ENCODE data around the gene CHRNB2.

CHRNB2 gene

GRCh38 chr1:154575951-154576566, 8.5 kb downstream of the CHRNB2 start:
- no peak overlapping the region for H2BK120ac ChIP-seq (ENCODE audit: low read depth, low read length)
- no peak overlapping the region for H3K9ac ChIP-seq (ENCODE audit: low read depth, low read length, poor library complexity)
- H3K36me3 ChIP-seq (replicated peaks in 1 of 2; ENCODE audit: control insufficient read depth in 2 of 2, insufficient read depth in 2 of 2, low read length in 2 of 2): peaks cover 21 to 86% of the 10 kb centered on the region in 2 donors
- no peaks in the 10 kb centered on the region for H3K79me1 ChIP-seq (ENCODE audit: low read depth, low read length)
- H3K23ac ChIP-seq (ENCODE audit: low read depth, low read length, poor library complexity): peak overlapping the region; percentile 74
- H2BK5ac ChIP-seq (ENCODE audit: low read length): no peak overlapping the region
- H3K4me1 ChIP-seq (ENCODE audit: control insufficient read depth in 2 of 2, insufficient read depth in 1 of 2, low read depth in 1 of 2, low read length in 2 of 2): peaks cover 0 to 5% of the 10 kb centered on the region in 2 donors
- no peak overlapping the region for H3K4ac ChIP-seq (ENCODE audit: low read length)
- H3K14ac ChIP-seq (ENCODE audit: low read length): no peak overlapping the region
- no peak overlapping the region for H2BK12ac ChIP-seq (ENCODE audit: low read length)
- no peaks in the 10 kb centered on the region for H3K27me3 ChIP-seq (ENCODE audit: control insufficient read depth in 3 of 3, insufficient read depth in 3 of 3, low read depth in 1 of 3, low read length in 3 of 3)
- no peak overlapping the region for H2AFZ ChIP-seq (ENCODE audit: low read length)
- no peak overlapping the region for H4K91ac ChIP-seq (ENCODE audit: low read depth, low read length, poor library complexity)
- no peak overlapping the region for H3K18ac ChIP-seq (ENCODE audit: low read length)
- H2BK15ac ChIP-seq (ENCODE audit: low read length): no peak overlapping the region
- no peak overlapping the region for H2AK5ac ChIP-seq (ENCODE audit: low read depth, low read length)
- H3K27ac ChIP-seq (replicated peaks; ENCODE audit: low read length): no peak overlapping the region
- DNase-seq (ENCODE audit: low spot score): no peak
- H3K4me2 ChIP-seq (ENCODE audit: insufficient read depth, low read length, poor library complexity, severe bottlenecking): no peak overlapping the region
- no peak overlapping the region for H3K4me3 ChIP-seq (ENCODE audit: low read length in 2 of 2)
- no peaks in the 10 kb centered on the region for H3K9me3 ChIP-seq (replicated peaks in 1 of 2; ENCODE audit: control insufficient read depth in 2 of 2, insufficient read depth in 1 of 2, low read depth in 1 of 2, low read length in 2 of 2)
- H4K8ac ChIP-seq (ENCODE audit: low read depth, low read length): no peak overlapping the region
- WGBS, 2 donors (ENCODE audit: extremely low coverage in 2 of 2, insufficient read length in 2 of 2, insufficient replicate concordance in 1 of 2): no CpG with 5 or more reads among the region's 8 CpGs

GRCh38 chr1:154577346-154578057, 9.9 kb downstream of the CHRNB2 start:
- peaks cover 0 to 5% of the 10 kb centered on the region in 2 donors for H3K4me1 ChIP-seq (ENCODE audit: control insufficient read depth in 2 of 2, insufficient read depth in 1 of 2, low read depth in 1 of 2, low read length in 2 of 2)
- no peaks in the 10 kb centered on the region for H3K9me3 ChIP-seq (replicated peaks in 1 of 2; ENCODE audit: control insufficient read depth in 2 of 2, insufficient read depth in 1 of 2, low read depth in 1 of 2, low read length in 2 of 2)
- no peak overlapping the region for H2AFZ ChIP-seq (ENCODE audit: low read length)
- H3K4ac ChIP-seq (ENCODE audit: low read length): no peak overlapping the region
- H2AK5ac ChIP-seq (ENCODE audit: low read depth, low read length): no peak overlapping the region
- H3K4me3 ChIP-seq (ENCODE audit: low read length in 2 of 2): no peak overlapping the region
- no peak overlapping the region for H2BK120ac ChIP-seq (ENCODE audit: low read depth, low read length)
- H3K14ac ChIP-seq (ENCODE audit: low read length): no peak overlapping the region
- no peak overlapping the region for H3K23ac ChIP-seq (ENCODE audit: low read depth, low read length, poor library complexity)
- H3K27me3 ChIP-seq (ENCODE audit: control insufficient read depth in 3 of 3, insufficient read depth in 3 of 3, low read depth in 1 of 3, low read length in 3 of 3): no peaks in the 10 kb centered on the region
- no peak for DNase-seq (ENCODE audit: low spot score)
- no peaks in the 10 kb centered on the region for H3K79me1 ChIP-seq (ENCODE audit: low read depth, low read length)
- no peak overlapping the region for H2BK12ac ChIP-seq (ENCODE audit: low read length)
- no peak overlapping the region for H2BK5ac ChIP-seq (ENCODE audit: low read length)
- no peak overlapping the region for H3K27ac ChIP-seq (replicated peaks; ENCODE audit: low read length)
- WGBS, 2 donors (ENCODE audit: extremely low coverage in 2 of 2, insufficient read length in 2 of 2, insufficient replicate concordance in 1 of 2): no CpG with 5 or more reads among the region's 7 CpGs
- H3K4me2 ChIP-seq (ENCODE audit: insufficient read depth, low read length, poor library complexity, severe bottlenecking): no peak overlapping the region
- H3K36me3 ChIP-seq (replicated peaks in 1 of 2; ENCODE audit: control insufficient read depth in 2 of 2, insufficient read depth in 2 of 2, low read length in 2 of 2): peaks cover 23 to 85% of the 10 kb centered on the region in 2 donors
- H4K8ac ChIP-seq (ENCODE audit: low read depth, low read length): no peak overlapping the region
- H3K18ac ChIP-seq (ENCODE audit: low read length): no peak overlapping the region
- no peak overlapping the region for H2BK15ac ChIP-seq (ENCODE audit: low read length)
- no peak overlapping the region for H3K9ac ChIP-seq (ENCODE audit: low read depth, low read length, poor library complexity)
- no peak overlapping the region for H4K91ac ChIP-seq (ENCODE audit: low read depth, low read length, poor library complexity)

- no peak overlapping the region for H2AFZ ChIP-seq (ENCODE audit: low read length)
- H3K27me3 ChIP-seq (ENCODE audit: control insufficient read depth in 3 of 3, insufficient read depth in 3 of 3, low read depth in 1 of 3, low read length in 3 of 3): no peaks in the 10 kb centered on the region
- H3K18ac ChIP-seq (ENCODE audit: low read length): no peak overlapping the region
- H3K79me1 ChIP-seq (ENCODE audit: low read depth, low read length): no peaks in the 10 kb centered on the region
- H3K23ac ChIP-seq (ENCODE audit: low read depth, low read length, poor library complexity): no peak overlapping the region
- no peak overlapping the region for H3K4ac ChIP-seq (ENCODE audit: low read length)
- H3K27ac ChIP-seq (replicated peaks; ENCODE audit: low read length): no peak overlapping the region
- no peak overlapping the region for H3K4me3 ChIP-seq (ENCODE audit: low read length in 2 of 2)
- peaks cover 28 to 87% of the 10 kb centered on the region in 2 donors for H3K36me3 ChIP-seq (replicated peaks in 1 of 2; ENCODE audit: control insufficient read depth in 2 of 2, insufficient read depth in 2 of 2, low read length in 2 of 2)
- H3K14ac ChIP-seq (ENCODE audit: low read length): no peak overlapping the region
- no peak overlapping the region for H2BK5ac ChIP-seq (ENCODE audit: low read length)
- WGBS, 2 donors (ENCODE audit: extremely low coverage in 2 of 2, insufficient read length in 2 of 2, insufficient replicate concordance in 1 of 2): no CpG with 5 or more reads among the region's 6 CpGs
- H2BK12ac ChIP-seq (ENCODE audit: low read length): no peak overlapping the region
- peaks cover 0 to 3% of the 10 kb centered on the region in 2 donors for H3K4me1 ChIP-seq (ENCODE audit: control insufficient read depth in 2 of 2, insufficient read depth in 1 of 2, low read depth in 1 of 2, low read length in 2 of 2)
- H4K8ac ChIP-seq (ENCODE audit: low read depth, low read length): no peak overlapping the region
- no peak overlapping the region for H4K91ac ChIP-seq (ENCODE audit: low read depth, low read length, poor library complexity)
- no peak for DNase-seq (ENCODE audit: low spot score)
- H2BK120ac ChIP-seq (ENCODE audit: low read depth, low read length): no peak overlapping the region
- H3K9me3 ChIP-seq (replicated peaks in 1 of 2; ENCODE audit: control insufficient read depth in 2 of 2, insufficient read depth in 1 of 2, low read depth in 1 of 2, low read length in 2 of 2): no peaks in the 10 kb centered on the region
- H2BK15ac ChIP-seq (ENCODE audit: low read length): no peak overlapping the region
- no peak overlapping the region for H3K4me2 ChIP-seq (ENCODE audit: insufficient read depth, low read length, poor library complexity, severe bottlenecking)
- H3K9ac ChIP-seq (ENCODE audit: low read depth, low read length, poor library complexity): no peak overlapping the region
- H2AK5ac ChIP-seq (ENCODE audit: low read depth, low read length): no peak overlapping the region
Measured at GRCh38 chr1:154578058-154578418, 10.5 kb downstream of the CHRNB2 start.

- no peak overlapping the region for H3K4me3 ChIP-seq (ENCODE audit: low read length in 2 of 2)
- H3K9ac ChIP-seq (ENCODE audit: low read depth, low read length, poor library complexity): peak overlapping the region; percentile 24
- no peak overlapping the region for H3K27ac ChIP-seq (replicated peaks; ENCODE audit: low read length)
- H2BK15ac ChIP-seq (ENCODE audit: low read length): no peak overlapping the region
- H3K4me1 ChIP-seq (ENCODE audit: control insufficient read depth in 2 of 2, insufficient read depth in 1 of 2, low read depth in 1 of 2, low read length in 2 of 2): peaks cover 0 to 1% of the 10 kb centered on the region in 2 donors
- no peak overlapping the region for H3K4me2 ChIP-seq (ENCODE audit: insufficient read depth, low read length, poor library complexity, severe bottlenecking)
- no peak overlapping the region for H2AFZ ChIP-seq (ENCODE audit: low read length)
- no peaks in the 10 kb centered on the region for H3K27me3 ChIP-seq (ENCODE audit: control insufficient read depth in 3 of 3, insufficient read depth in 3 of 3, low read depth in 1 of 3, low read length in 3 of 3)
- no peak overlapping the region for H2BK12ac ChIP-seq (ENCODE audit: low read length)
- no peak overlapping the region for H2AK5ac ChIP-seq (ENCODE audit: low read depth, low read length)
- H3K23ac ChIP-seq (ENCODE audit: low read depth, low read length, poor library complexity): no peak overlapping the region
- H3K18ac ChIP-seq (ENCODE audit: low read length): no peak overlapping the region
- no peak overlapping the region for H2BK120ac ChIP-seq (ENCODE audit: low read depth, low read length)
- H3K79me1 ChIP-seq (ENCODE audit: low read depth, low read length): no peaks in the 10 kb centered on the region
- no peak overlapping the region for H4K91ac ChIP-seq (ENCODE audit: low read depth, low read length, poor library complexity)
- H4K8ac ChIP-seq (ENCODE audit: low read depth, low read length): no peak overlapping the region
- no peak overlapping the region for H3K4ac ChIP-seq (ENCODE audit: low read length)
- H3K9me3 ChIP-seq (replicated peaks in 1 of 2; ENCODE audit: control insufficient read depth in 2 of 2, insufficient read depth in 1 of 2, low read depth in 1 of 2, low read length in 2 of 2): no peaks in the 10 kb centered on the region
- no peak overlapping the region for H2BK5ac ChIP-seq (ENCODE audit: low read length)
- H3K14ac ChIP-seq (ENCODE audit: low read length): no peak overlapping the region
- WGBS, 2 donors (ENCODE audit: extremely low coverage in 2 of 2, insufficient read length in 2 of 2, insufficient replicate concordance in 1 of 2): no CpG with 5 or more reads among the region's 8 CpGs
- DNase-seq (ENCODE audit: low spot score): no peak
- peaks cover 40 to 89% of the 10 kb centered on the region in 2 donors for H3K36me3 ChIP-seq (replicated peaks in 1 of 2; ENCODE audit: control insufficient read depth in 2 of 2, insufficient read depth in 2 of 2, low read length in 2 of 2)
Measured at GRCh38 chr1:154579374-154579773, 11.8 kb downstream of the CHRNB2 start.

Data from neuronal stem cell (in vitro differentiated cells).